CD4-positive, alpha-beta T cell treated with Interleukin-17A for 4 hours (primary cell): ENCODE data around the gene KIAA1755.

ENCODE experiments used
- DNase-seq: peaks from one replicate; pipeline ENCODE4 v3.0.0-alpha.2; 2020; ENCODE audit warnings: mixed read lengths

The KIAA1755 gene

GRCh38 chr20:38231531-38232121 lies 28.9 kb downstream of the KIAA1755 start:
- no peak for DNase-seq

- DNase-seq, result no peak
Measured at GRCh38 chr20:38230957-38231526, 29.5 kb downstream of the KIAA1755 start.

- no peak for DNase-seq
Measured at GRCh38 chr20:38230253-38230551, 30.3 kb downstream of the KIAA1755 start.

GRCh38 chr20:38229376-38230252 lies 30.9 kb downstream of the KIAA1755 start:
- no peak for DNase-seq

- DNase-seq, result no peak
Measured at GRCh38 chr20:38228436-38228835, 32.1 kb downstream of the KIAA1755 start.

- DNase-seq, result no peak
Measured at GRCh38 chr20:38227420-38228360, 32.8 kb downstream of the KIAA1755 start.

- DNase-seq, result no peak
Measured at GRCh38 chr20:38226553-38226952, 34.0 kb downstream of the KIAA1755 start.

GRCh38 chr20:38225900-38226263 lies 34.7 kb downstream of the KIAA1755 start:
- DNase-seq, result no peak

- DNase-seq, result no peak
Measured at GRCh38 chr20:38225240-38225899, 35.2 kb downstream of the KIAA1755 start.

GRCh38 chr20:38224531-38224930 lies 36.0 kb downstream of the KIAA1755 start:
- no peak for DNase-seq

GRCh38 chr20:38223743-38224100 lies 36.8 kb downstream of the KIAA1755 start:
- no peak for DNase-seq

- no peak for DNase-seq
Measured at GRCh38 chr20:38222923-38223742, 37.4 kb downstream of the KIAA1755 start.

GRCh38 chr20:38222231-38222922 lies 38.2 kb downstream of the KIAA1755 start:
- peak; percentile 51 for DNase-seq

GRCh38 chr20:38221119-38221589 lies 39.4 kb downstream of the KIAA1755 start:
- peak; percentile 64 for DNase-seq

GRCh38 chr20:38220587-38221118 lies 39.9 kb downstream of the KIAA1755 start:
- no peak for DNase-seq

- no peak for DNase-seq
Measured at GRCh38 chr20:38219006-38219950, 41.3 kb downstream of the KIAA1755 start.

GRCh38 chr20:38218566-38218885 lies 42.0 kb downstream of the KIAA1755 start:
- no peak for DNase-seq

- DNase-seq, result no peak
Measured at GRCh38 chr20:38217791-38218565, 42.6 kb downstream of the KIAA1755 start.
